K562 (cell line): ENCODE data around the gene CKM. TPM values are rescaled to one million over a fixed set of nuclear protein-coding genes. Genes with fewer than 3 reads are reported as not detected.
A peak's percentile ranks its signal among the peaks of the same experiment; 100 is the strongest.

ENCODE experiments used
- ATF1 ChIP-seq, 2 experiments: fragments of 450-650 bp in 1 of 2; IDR thresholded peaks; 2 replicates each; pipeline ENCODE4 v1.6.1; 2016; ENCODE audit warnings: missing compliant biosample characterization in 1 of 2, missing genetic modification characterization in 1 of 2
- BCOR ChIP-seq: fragments of 450-650 bp; IDR thresholded peaks from 2 replicates; pipeline ENCODE4 v1.6.1; 2016
- CHD4 ChIP-seq: fragments of 200-600 bp; sonication (generic); IDR thresholded peaks from 3 replicates; pipeline ENCODE4 v1.6.1; 2012; ENCODE audit warnings: low read depth, mild to moderate bottlenecking, mixed read lengths, low read length, inconsistent platforms; ENCODE audit not compliant: insufficient read depth, insufficient replicate concordance, poor library complexity, severe bottlenecking
- HDAC1 ChIP-seq, 2 experiments: fragments of 450-650 bp; IDR thresholded peaks; 2 replicates each; pipeline ENCODE4 v1.6.1; 2016 to 2017; ENCODE audit warnings: inconsistent platforms in 1 of 2, mild to moderate bottlenecking in 1 of 2, moderate library complexity in 1 of 2
- MEIS2 ChIP-seq: fragments of 450-650 bp; IDR thresholded peaks from 2 replicates; pipeline ENCODE4 v1.6.1; 2014; ENCODE audit warnings: mild to moderate bottlenecking; ENCODE audit not compliant: partially characterized antibody
- MLLT1 ChIP-seq, 2 experiments: fragments of 450-650 bp; IDR thresholded peaks; 2 replicates each; pipeline ENCODE4 v1.6.1; 2016
- MTA2 ChIP-seq: fragments of 450-650 bp; IDR thresholded peaks from 2 replicates; pipeline ENCODE4 v1.6.1; 2016; ENCODE audit warnings: low read depth
- NFIX ChIP-seq: fragments of 250-450 bp; sonication (Bioruptor Pico); IDR thresholded peaks from 2 replicates; pipeline ENCODE4 v1.4.0; 2020; ENCODE audit warnings: low read depth, mild to moderate bottlenecking, moderate library complexity
- NRF1 ChIP-seq, 2 experiments: fragments of 450-650 bp; IDR thresholded peaks in 1 of 2; conservative IDR thresholded peaks in 1 of 2; 2 replicates each; pipeline ENCODE4 v1.6.1; 2014; ENCODE audit warnings: mild to moderate bottlenecking in 2 of 2
- PRDM10 ChIP-seq: fragments of 450-650 bp; IDR thresholded peaks from 2 replicates; pipeline ENCODE4 v1.6.1; 2018; ENCODE audit not compliant: partially characterized antibody
- RBM25 ChIP-seq: fragments of 200-400 bp; formaldehyde crosslinking; IDR thresholded peaks from 2 replicates; pipeline ENCODE4 v1.6.1; 2018; ENCODE audit warnings: low read length, low read depth, moderate library complexity; ENCODE audit not compliant: severe bottlenecking
- SFPQ ChIP-seq: fragments of 200-400 bp; formaldehyde crosslinking; IDR thresholded peaks from 2 replicates; pipeline ENCODE4 v1.6.1; 2017; ENCODE audit warnings: mild to moderate bottlenecking, low read depth, low read length, moderate library complexity
- TRIM28 ChIP-seq: fragments of 450-650 bp; IDR thresholded peaks from 2 replicates; pipeline ENCODE4 v1.6.1; 2017
- ZBTB43 ChIP-seq: sonication (generic); formaldehyde crosslinking; IDR thresholded peaks from 2 replicates; pipeline ENCODE4 v1.8.0; 2023; ENCODE audit warnings: mild to moderate bottlenecking, missing genetic modification reagents
- ZNF444 ChIP-seq: fragments of 250-450 bp; sonication (Bioruptor Pico); IDR thresholded peaks from 2 replicates; pipeline ENCODE4 v1.4.0; 2020; ENCODE audit warnings: mild to moderate bottlenecking, moderate library complexity
- ZNF696 ChIP-seq: fragments of 250-450 bp; sonication (Bioruptor Pico); conservative IDR thresholded peaks from 2 replicates; pipeline ENCODE4 v1.4.0; 2020; ENCODE audit warnings: mild to moderate bottlenecking, moderate library complexity
- polyA plus RNA-seq, 8 experiments: library from polyadenylated mRNA; depleted of rRNA in 4 of 8; stranded (reverse) in 5 of 8; unstranded in 3 of 8; fragments of >200 nt; fragmentation: Nextera tagmentation in 2 of 8; fragmentation: Illumina TruSeq in 1 of 8; extraction: Ambion mirVana in 2 of 8; extraction: Trizol in 1 of 8; gene quantifications; 2 replicates each; pipeline versions ENCODE4 v1.2.1 to v1.2.3, GENCODE V29; 2011 to 2014; ENCODE audit warnings: inconsistent platforms in 1 of 8, missing spikeins in 1 of 8
- total RNA-seq, 7 experiments: library from RNA; depleted of rRNA in 6 of 7; stranded (reverse); fragments of >200 nt in 6 of 7; fragmentation: Illumina TruSeq in 2 of 7; extraction: Trizol in 2 of 7; gene quantifications; 2 replicates each; pipeline versions ENCODE4 v1.2.1 to v1.2.3, GENCODE V29; 2011 to 2021; ENCODE audit warnings: low replicate concordance in 1 of 7
- TF ChIP-seq, protein P1 (sequence below): sonication (generic); formaldehyde crosslinking; IDR thresholded peaks from 2 replicates; pipeline ENCODE4 v1.8.0; 2022; ENCODE audit warnings: mild to moderate bottlenecking, missing genetic modification reagents

CKM gene
- total and polyA plus RNA-seq, 9 of the 15 experiments (the other 6 are each of a cell fraction or from before 2014, with no cell fraction given), result 0.06 to 0.17 (median 0.09) TPM; not detected in 4

DNA sequence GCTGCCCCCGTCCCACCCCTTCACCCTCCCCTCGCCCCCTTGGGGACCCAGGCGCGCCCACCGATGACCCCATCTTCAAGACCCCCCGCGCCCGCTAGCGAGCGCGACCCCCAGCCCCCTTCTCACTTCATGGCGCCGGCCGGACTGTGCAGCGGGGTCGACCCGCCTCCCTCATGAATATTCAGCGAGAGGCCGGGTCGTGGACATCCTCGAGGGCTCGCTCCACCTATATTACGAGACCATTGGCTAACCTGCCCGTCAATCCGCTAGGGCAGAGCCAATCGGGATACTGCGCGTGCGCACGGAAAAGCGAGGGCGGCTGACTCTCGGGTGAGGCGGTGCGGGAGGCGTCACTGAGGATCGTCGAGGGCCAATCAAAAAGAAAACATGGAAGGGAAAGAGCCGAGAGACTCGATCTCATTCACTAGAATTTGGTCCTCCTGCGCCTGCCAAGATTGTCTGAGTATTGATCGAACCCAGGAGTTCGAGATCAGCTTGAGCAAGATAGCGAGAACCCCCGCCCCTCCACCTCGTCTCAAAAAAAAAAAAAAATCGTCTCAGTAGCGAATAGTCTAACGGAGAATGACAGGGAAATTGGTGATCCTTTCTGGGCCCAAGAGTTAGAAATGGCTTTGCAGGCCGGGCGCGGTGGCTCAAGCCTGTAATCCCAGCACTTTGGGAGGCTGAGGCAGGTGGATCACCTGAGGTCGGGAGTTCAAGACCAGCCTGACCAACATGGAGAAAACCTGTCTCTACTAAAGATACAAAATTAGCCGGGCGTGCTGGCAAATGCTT is 47.9 kb upstream of the CKM start, which contains the start of gene ERCC2 (continued):
- TF ChIP-seq PRDM10, result peak; percentile 3
- peak; percentile 66; the same call in 1 of the 2 replicates for TF ChIP-seq BCOR
- TF ChIP-seq ZBTB43 (CRISPR knock-in tag), result no peak
- TF ChIP-seq ZNF696 (CRISPR knock-in tag), result no peak
- peak; percentile 97 for TF ChIP-seq RBM25
- TF ChIP-seq ATF1 (CRISPR knock-in tag; IDR thresholded peaks at IDR 0.05), result no peak
- peak; percentile 79 for TF ChIP-seq ATF1 (tag; IDR thresholded peaks at IDR 0.05)
- TF ChIP-seq TRIM28, result peak; percentile 41; the same call in 1 of the 2 replicates
- TF ChIP-seq, protein P1, sequence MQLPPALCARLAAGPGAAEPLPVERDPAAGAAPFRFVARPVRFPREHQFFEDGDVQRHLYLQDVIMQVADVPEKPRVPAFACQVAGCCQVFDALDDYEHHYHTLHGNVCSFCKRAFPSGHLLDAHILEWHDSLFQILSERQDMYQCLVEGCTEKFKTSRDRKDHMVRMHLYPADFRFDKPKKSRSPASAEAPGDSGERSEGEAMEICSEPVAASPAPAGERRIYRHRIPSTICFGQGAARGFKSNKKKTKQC (CRISPR knock-in tag), result no peak
- peak; percentile 88 for TF ChIP-seq MEIS2
- no peak for TF ChIP-seq SFPQ
- TF ChIP-seq ZNF444 (CRISPR knock-in tag), result no peak
- no peak for TF ChIP-seq CHD4
- TF ChIP-seq MLLT1 (IDR thresholded peaks at IDR 0.05), result peak in 1 of 2 experiments; percentile 95; a peak in 3 of 4 replicates
- TF ChIP-seq NFIX (CRISPR knock-in tag), result no peak
- TF ChIP-seq MTA2, result no peak
- peak; percentile 98 for TF ChIP-seq NRF1 (conservative IDR thresholded peaks at IDR 0.05 in 1 of 2, IDR thresholded peaks at IDR 0.05 in 1 of 2)
- TF ChIP-seq HDAC1 (IDR thresholded peaks at IDR 0.05), result peak in 1 of 2 experiments; percentile 58; a peak in 2 of 4 replicates
